Measurements from ENCODE around the gene AMT. TPM values are rescaled to one million over a fixed set of nuclear protein-coding genes. Genes with fewer than 3 reads are reported as not detected.

The AMT gene
- total RNA-seq, 1 experiment from 2014 or later: 1.3 TPM

DNA sequence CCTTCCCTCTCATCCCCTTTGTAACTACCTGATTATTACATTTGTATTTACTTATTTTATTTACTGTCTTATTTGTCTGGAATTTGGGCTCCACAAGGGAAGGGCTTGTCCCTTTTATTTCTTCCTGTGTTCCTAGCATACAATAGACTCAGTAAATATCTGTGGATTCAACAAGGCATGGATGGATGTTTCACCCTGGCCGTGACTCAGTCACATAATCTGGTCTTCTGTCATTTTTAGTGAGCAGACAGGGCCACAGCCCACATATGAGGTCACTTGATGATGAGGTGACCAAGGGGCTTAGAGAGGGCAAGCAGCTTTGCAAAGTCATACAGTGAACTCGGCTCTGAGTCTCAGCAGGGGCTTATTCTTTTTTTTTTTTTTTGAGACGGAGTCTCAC lies 39.9 kb upstream of the AMT start:
- intact Hi-C loops (cut with micrococcal nuclease; ENCODE audit: unreplicated experiment): no loop called here
- POLR2A ChIA-PET (ENCODE audit: low non-redundant PET): no interaction called here
- H3K9me3 ChIP-seq (ENCODE audit: low read depth, low read length, poor library complexity, severe bottlenecking): no peaks in the 10 kb centered on the region
- no peaks in the 10 kb centered on the region for H3K4me1 ChIP-seq (ENCODE audit: insufficient read depth, low read length, poor library complexity, severe bottlenecking)
- no peak for TF ChIP-seq EZH2 (IDR thresholded peaks at IDR 0.05; ENCODE audit: borderline replicate concordance, low read depth, low read length, poor library complexity, severe bottlenecking)
- TF ChIP-seq, protein P1, sequence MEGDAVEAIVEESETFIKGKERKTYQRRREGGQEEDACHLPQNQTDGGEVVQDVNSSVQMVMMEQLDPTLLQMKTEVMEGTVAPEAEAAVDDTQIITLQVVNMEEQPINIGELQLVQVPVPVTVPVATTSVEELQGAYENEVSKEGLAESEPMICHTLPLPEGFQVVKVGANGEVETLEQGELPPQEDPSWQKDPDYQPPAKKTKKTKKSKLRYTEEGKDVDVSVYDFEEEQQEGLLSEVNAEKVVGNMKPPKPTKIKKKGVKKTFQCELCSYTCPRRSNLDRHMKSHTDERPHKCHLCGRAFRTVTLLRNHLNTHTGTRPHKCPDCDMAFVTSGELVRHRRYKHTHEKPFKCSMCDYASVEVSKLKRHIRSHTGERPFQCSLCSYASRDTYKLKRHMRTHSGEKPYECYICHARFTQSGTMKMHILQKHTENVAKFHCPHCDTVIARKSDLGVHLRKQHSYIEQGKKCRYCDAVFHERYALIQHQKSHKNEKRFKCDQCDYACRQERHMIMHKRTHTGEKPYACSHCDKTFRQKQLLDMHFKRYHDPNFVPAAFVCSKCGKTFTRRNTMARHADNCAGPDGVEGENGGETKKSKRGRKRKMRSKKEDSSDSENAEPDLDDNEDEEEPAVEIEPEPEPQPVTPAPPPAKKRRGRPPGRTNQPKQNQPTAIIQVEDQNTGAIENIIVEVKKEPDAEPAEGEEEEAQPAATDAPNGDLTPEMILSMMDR (conservative IDR thresholded peaks at IDR 0.05; ENCODE audit: low read depth, low read length): no peak
- no peak overlapping the region for H3K4me3 ChIP-seq (ENCODE audit: low read depth, low read length, poor library complexity, severe bottlenecking)
- no peak for DNase-seq (ENCODE audit: low spot score)
- CTCF ChIA-PET: no interaction called here
- no peak overlapping the region for H3K27ac ChIP-seq (ENCODE audit: low read depth, low read length, poor library complexity, severe bottlenecking)
- no peaks in the 10 kb centered on the region for H3K36me3 ChIP-seq (ENCODE audit: insufficient read depth, low read length, poor library complexity, severe bottlenecking)
- no TSS peak for BruUV-seq (replicated peaks)
- H3K27me3 ChIP-seq (replicated peaks; ENCODE audit: insufficient read depth, low read depth, low read length, poor library complexity): no peaks in the 10 kb centered on the region

DNA sequence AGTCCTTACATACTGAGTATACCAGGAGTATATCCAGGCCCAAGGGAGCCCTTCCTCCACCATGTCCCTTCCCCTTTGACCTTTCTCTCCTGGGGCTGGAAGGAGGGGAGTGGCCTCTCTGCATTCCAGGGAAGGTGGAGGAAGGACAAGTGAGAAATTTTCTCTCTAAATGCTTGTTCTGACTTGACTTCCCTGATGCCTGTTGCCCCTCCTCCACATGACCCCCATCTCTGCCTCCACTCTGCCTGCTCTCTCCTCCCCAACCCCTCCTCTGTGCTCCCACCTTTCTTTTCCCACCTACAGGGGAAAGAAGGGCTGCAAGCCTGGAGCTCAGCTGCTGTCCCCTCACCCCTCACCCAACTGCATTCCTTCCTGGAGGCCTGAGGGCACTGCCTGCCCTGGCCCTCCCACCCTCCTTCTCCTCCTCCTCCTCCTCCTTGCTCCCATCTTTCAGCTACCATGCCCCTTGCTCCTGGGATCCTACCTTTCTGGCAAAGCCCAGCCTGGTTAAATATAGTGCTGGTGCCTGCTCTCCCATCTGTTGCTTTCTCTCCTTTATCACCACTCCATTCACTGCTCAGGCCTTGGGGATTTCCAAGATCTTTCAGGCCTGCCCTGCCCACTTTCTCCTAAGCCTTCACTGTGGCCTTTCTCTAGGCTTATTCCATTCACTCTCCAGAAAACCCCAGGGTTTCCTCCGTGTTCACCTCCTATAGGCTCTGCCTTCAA lies 39.3 kb upstream of the AMT start:
- no TSS peak for BruUV-seq (replicated peaks)
- ChIA-PET POLR2A (ENCODE audit: low non-redundant PET) (no interaction called here), CTCF (no interaction called here)
- Histone ChIP-seq H3K36me3 (ENCODE audit: insufficient read depth, low read length, poor library complexity, severe bottlenecking) (no peaks in the 10 kb centered on the region), H3K4me3 (ENCODE audit: low read depth, low read length, poor library complexity, severe bottlenecking) (no peak overlapping the region), H3K27ac (ENCODE audit: low read depth, low read length, poor library complexity, severe bottlenecking) (no peak overlapping the region), H3K4me1 (ENCODE audit: insufficient read depth, low read length, poor library complexity, severe bottlenecking) (no peaks in the 10 kb centered on the region), H3K9me3 (ENCODE audit: low read depth, low read length, poor library complexity, severe bottlenecking) (no peaks in the 10 kb centered on the region), H3K27me3 (replicated peaks; ENCODE audit: insufficient read depth, low read depth, low read length, poor library complexity) (no peaks in the 10 kb centered on the region)
- TF ChIP-seq, protein P1 (conservative IDR thresholded peaks at IDR 0.05; ENCODE audit: low read depth, low read length): no peak
- TF ChIP-seq EZH2 (IDR thresholded peaks at IDR 0.05; ENCODE audit: borderline replicate concordance, low read depth, low read length, poor library complexity, severe bottlenecking): no peak
- intact Hi-C loops (cut with micrococcal nuclease; ENCODE audit: unreplicated experiment): no loop called here
- no peak for DNase-seq (ENCODE audit: low spot score)

DNA sequence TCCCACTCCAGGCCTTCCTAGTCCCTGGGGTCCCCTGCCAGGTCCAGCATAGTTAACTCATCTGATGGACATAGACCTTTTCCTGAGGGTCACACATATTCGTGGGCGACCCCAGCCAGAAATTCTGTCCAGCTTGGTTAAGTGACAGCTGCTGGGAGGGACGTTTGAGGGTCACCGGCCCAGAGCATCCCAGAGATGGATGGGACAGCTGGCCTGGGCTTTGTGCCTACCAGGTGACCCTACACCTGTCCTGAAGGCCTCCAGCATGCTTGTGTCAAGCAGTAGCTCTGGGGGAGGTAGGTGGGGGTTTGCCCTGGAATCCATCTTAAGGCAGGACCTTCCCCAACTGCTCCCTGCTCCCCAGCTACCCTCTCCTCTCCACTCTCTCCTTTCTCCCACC lies 38.7 kb upstream of the AMT start:
- intact Hi-C loops (cut with micrococcal nuclease; ENCODE audit: unreplicated experiment): no loop called here
- no peaks in the 10 kb centered on the region for H3K27me3 ChIP-seq (replicated peaks; ENCODE audit: insufficient read depth, low read depth, low read length, poor library complexity)
- no peak for DNase-seq (ENCODE audit: low spot score)
- no TSS peak for BruUV-seq (replicated peaks)
- no peaks in the 10 kb centered on the region for H3K36me3 ChIP-seq (ENCODE audit: insufficient read depth, low read length, poor library complexity, severe bottlenecking)
- POLR2A ChIA-PET (ENCODE audit: low non-redundant PET): no interaction called here
- H3K27ac ChIP-seq (ENCODE audit: low read depth, low read length, poor library complexity, severe bottlenecking): no peak overlapping the region
- no peaks in the 10 kb centered on the region for H3K4me1 ChIP-seq (ENCODE audit: insufficient read depth, low read length, poor library complexity, severe bottlenecking)
- CTCF ChIA-PET: no interaction called here
- H3K4me3 ChIP-seq (ENCODE audit: low read depth, low read length, poor library complexity, severe bottlenecking): no peak overlapping the region
- no peak for TF ChIP-seq EZH2 (IDR thresholded peaks at IDR 0.05; ENCODE audit: borderline replicate concordance, low read depth, low read length, poor library complexity, severe bottlenecking)
- TF ChIP-seq, protein P1 (conservative IDR thresholded peaks at IDR 0.05; ENCODE audit: low read depth, low read length): no peak
- H3K9me3 ChIP-seq (ENCODE audit: low read depth, low read length, poor library complexity, severe bottlenecking): no peaks in the 10 kb centered on the region

Measured in A673 (cell line).